Erythroblast (primary cell): Measurements from ENCODE around the gene TSNAXIP1.

Experiments
- GATA1 ChIP-seq: IDR thresholded peaks from 2 replicates; pipeline ENCODE4 v1.6.1; 2011; ENCODE audit warnings: low read depth, mild to moderate bottlenecking, control low read depth, low read length, moderate library complexity
- POLR2A ChIP-seq: IDR thresholded peaks from 2 replicates; pipeline ENCODE4 v1.6.1; 2011; ENCODE audit warnings: mild to moderate bottlenecking, low read length

DNA sequence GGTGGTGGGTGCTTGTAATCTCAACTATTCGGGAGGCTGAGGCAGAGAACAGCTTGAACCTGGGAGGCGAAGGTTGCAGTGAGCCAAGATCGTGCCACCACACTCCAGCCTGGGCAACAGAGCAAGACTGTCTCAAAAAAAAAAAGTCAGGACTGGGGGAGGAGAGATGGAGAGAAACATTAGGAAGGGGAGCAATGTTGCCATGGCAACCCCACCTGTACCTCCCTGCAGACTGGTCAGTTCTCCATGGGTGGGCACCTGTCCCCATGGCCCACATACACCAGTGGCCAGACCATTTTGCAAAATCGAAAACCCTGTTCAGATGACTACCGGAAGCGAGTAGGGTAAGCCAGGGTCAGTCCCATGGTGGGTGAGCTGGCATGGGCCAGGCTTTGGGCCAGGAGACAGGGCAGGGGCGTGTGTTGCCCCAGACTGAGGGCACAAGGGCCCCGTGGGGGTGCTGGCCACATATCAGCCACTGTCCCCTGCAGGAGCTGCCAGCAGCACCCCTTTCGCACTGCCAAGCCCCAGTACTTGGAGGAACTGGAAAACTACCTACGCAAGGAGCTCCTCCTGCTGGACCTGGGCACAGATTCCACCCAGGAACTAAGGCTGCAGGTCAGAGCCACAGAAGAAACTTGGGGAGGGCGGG, 14.0 kb downstream of the TSNAXIP1 start:
- TF ChIP-seq POLR2A: no peak
- TF ChIP-seq GATA1: no peak
